GM21390 (cell line): Measurements from ENCODE around the gene DTX4.
"Not testable (repeated sequence)": the region's sequence is repeated elsewhere in the genome, so short reads cannot be mapped to it uniquely, and the experiment has no call there.

ENCODE experiments used
- ATAC-seq: cut with Tn5 transposase; IDR thresholded peaks from one replicate; pipeline ENCODE4 v1.9.1; 2021; ENCODE audit not compliant: unreplicated experiment

The DTX4 gene

DNA sequence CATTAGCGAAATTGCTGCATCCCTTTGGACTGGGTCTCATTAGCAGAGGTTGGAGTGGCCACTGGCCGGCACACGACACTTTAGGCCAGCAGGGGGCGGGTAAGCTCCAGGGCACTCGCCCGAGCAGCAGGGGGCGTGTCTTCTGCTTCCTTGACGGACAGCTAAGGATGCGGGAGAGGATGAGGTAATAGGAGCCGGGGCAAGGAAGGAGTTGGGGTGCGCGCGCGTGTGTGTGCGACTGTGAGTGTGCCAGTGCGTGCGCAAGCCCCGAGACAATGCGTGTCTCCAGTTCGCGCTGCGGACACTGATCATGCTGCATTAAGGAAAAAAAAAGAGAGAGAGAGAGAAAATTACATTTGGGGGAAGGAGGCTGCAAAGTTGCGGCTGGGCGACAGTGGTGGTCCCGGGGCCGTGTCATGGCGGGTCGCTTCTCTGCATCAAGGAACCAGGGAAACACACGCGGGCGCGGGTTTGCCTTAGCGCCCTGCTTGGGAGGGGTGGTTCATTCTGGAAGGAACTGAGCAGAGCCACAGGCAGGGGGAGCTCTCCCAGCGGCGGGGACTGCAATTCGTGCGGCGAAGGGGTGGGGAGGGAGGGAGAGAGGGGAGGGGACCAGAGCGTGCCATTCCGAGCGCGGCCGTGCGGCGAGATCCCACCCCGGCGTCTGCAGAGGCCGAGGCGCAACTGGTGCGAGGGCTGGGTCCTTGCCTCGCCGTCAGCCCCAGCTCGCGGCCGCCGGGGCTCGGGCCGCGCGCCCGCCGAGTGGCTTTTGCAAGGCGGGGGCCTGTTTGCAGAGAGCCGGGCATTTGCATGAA, at the start of gene DTX4:
Gene DTX4 (plus strand): TSS at position 625 of the 815 bp plus-strand sequence. CDS start 464 bp downstream, outside the sequence.
- peak; percentile 69 for ATAC-seq

DNA sequence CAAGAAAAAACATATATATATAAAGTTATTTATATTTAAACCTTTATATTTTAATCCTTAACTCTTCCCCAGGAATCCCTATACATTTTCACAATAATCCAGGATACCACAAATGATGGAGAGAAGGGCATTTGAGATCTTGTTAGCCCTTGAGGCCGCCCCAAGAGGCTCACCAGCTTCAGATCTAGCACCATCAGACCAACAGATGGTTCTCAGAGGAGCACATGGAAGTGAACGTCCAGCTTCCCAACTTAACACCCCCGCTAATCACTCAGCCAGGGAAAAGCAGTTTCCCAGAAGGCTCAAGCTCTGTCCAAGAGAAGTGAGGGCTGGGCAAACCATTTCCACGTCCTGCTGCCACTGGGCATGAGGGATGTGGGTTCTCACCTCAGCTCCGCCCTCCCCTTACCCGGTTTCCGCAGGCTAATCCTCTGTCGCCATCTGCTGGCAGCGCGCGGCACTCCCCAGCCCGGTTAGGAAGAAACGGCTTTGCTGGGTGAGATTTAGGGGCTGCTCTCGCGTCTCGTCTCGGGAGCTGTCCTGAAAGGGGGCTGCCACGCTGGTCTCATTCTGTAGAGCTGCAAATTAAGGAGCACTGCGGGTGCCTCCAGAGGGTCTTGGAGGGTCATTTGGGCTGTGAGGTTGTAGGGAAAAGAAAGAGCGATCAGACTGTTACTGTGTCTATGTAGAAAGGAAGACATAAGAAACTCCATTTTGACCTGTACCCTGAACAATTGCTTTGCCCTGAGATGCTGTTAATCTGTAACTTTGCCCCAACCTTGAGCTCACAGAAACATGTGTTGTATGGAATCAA, 36.1 kb upstream of the DTX4 start:
- peak; percentile 97 for ATAC-seq

DNA sequence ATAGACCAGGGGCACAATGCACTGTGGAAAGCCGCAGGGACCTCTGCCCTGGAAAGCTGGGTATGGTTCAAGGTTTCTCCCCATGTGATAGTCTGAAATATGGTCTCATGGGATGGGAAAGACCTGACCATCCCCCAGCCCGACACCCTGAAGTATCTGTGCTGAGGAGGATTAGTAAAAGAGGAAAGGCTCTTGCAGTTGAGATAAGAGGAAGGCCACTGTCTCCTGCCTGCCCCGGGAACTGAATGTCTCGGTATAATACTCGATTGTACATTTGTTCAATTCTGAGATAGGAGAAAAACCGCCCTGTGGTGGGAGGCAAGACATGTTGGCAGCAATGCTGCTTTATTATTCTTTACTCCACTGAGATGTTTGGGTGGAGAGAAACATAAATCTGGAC, 35.4 kb upstream of the DTX4 start:
- not testable (repeated sequence) for ATAC-seq

DNA sequence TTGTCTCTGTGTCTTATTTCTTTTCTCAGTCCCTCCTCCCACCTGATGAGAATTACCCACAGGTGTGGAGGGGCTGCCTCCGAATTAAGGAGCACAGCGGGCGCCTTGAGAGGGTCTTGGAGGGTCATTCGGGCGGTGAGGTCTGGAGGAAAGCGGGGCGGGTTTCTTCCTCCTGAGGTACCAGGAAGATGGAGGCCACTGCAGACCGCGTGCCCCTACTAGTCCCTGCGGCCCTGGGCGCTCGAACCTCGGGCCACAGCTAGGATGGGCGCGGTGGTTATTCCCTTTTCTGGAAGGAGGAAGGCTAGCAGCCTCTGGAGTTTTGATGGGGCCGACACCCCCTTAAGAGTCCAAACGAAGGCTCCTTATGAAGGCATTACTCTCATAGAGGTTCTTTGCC, 34.7 kb upstream of the DTX4 start:
- no peak for ATAC-seq

DNA sequence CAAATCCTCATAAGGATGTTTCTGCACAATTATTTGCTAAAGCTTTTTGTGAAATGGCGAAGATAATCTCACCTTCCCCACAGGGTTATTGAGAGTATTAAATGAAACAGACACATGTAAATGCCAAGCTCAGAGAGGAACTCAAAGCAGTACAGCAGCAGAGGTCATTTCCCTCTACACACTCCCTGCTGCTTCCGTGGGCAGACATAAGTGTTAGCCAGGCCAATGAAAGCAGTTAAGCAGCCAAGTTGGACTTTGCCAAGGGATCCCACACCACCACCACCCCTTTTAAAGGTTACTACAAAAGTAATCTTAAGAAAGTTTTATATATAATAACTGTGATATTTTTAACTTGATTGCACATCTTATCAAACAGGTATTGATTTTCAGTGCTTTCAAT, 33.3 kb upstream of the DTX4 start:
- no peak for ATAC-seq

DNA sequence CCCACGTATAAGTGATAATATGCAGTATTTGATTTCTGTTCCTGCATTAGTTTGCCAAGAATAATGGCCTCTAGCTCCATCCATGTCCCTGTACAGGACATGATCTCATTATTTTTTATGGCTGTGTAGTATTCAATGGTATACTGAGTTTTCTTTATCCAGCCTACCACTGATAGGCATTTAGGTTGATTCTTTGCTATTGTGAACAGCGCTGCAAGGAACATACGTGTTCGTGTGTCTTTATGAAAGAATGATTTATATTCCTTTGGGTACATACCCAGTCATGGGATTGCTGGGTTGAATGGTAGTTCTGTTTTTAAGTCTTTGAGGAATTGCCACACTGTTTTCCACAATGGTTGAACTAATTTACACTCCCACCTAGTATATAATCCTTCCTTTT, 30.7 kb upstream of the DTX4 start:
- no peak for ATAC-seq

DNA sequence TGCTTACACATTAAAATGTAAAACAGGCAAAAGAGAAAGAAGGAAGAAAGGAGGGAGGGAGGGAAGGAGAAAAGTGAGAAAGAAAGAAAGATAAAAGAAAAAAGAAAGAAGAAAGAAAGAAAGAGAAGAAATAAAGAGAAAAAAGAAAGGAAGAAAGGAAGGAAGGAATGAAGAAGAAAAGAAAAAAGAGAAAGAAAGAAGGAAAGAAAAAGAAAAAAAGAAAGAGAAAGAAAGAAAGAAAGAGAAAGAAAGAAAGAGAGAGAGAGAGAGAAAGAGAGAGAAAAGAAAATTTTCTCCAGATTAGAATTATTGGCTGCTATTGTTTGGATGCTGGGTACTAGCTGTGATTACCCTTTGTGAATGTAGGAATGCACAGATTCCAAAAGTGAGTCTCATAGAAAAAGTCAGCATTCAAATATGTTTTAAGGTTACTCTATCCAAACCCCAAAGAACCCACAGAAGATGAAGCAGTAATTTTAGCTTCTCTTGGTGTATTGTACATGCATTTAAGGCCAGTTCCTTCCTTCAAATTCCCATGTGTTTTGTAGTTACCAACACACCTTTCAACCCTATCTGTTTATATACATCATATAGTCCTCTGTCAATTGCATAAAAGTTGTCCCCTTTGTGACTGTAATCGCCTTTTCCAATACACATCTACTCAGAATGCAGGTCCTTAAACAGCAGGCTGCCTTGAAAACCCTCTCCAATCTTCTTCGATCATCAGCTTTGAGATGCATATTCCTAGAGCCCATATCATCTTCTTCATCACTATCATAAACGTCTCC, 30.1 kb upstream of the DTX4 start:
- ATAC-seq, result no peak

DNA sequence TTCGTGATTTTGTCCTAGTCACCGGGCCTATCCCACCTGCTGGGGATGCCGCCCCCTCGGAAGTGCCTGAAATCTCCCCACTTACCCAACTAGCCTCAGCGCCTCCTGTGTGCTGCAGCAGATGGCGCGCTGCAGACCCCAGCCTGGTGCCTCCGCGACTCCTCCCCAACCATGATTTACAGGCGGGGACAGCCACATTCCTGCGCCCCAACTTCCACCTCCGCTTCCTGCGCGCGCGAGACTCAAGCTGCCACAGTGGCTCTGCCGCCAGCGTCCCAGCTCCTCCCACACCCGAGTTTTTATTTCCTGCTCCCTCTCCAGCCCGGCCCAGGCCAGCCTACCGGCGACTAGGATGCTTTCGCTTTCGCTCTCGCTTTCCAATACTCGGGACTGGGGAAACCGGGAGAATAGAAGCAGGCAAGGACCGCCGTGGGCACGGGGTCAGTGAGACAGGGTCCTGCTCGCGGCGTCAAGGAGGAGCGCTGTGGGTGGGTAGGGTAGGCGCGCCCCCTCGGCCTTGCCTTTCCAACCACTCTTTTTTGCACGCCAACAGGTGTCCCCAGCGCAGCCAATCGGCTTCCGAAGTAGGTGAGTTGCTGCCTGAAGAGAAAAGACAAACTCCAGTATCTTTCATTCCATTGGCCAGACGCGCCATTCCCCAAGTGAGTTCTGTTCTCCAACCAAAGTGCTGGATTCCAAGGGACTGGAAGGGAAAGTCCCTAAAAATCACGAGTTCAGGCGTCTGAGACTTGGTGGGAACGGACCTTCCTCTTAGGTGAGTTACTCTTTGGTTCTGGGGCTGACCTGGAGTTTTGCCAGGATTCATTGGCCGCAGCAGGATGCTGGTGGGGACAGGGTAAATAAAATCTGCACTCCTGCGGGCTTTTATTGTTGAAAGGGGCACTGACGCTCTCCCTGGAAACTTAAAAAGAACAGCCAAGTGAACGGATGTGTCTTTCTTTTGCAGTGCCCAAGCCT, 29.1 kb upstream of the DTX4 start, which contains the start of gene FAM111A:
Gene FAM111A (plus strand): TSS at position 327 of the 978 bp plus-strand sequence. CDS start 6,017 bp downstream, outside the sequence.
- ATAC-seq, result peak; percentile 76

DNA sequence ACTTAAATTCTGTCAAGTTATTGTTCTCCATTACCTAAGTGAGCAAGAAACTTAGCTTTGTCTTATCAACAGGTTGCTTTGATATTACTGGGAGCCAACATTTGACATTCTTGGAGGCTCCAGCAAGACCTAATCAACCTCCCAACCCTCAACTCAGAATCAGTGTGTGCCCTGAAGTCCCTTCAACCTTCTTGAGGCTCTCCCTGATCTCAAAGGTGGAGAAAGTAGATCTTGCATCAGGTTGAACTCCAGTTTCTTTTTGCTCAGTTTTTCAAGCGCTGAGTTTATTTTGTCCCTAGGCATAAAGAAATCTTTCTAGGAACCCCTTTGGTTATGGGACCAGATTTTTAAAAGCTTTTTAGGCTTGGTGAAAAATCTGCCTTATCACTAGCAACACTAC, 27.8 kb upstream of the DTX4 start:
- no peak for ATAC-seq

DNA sequence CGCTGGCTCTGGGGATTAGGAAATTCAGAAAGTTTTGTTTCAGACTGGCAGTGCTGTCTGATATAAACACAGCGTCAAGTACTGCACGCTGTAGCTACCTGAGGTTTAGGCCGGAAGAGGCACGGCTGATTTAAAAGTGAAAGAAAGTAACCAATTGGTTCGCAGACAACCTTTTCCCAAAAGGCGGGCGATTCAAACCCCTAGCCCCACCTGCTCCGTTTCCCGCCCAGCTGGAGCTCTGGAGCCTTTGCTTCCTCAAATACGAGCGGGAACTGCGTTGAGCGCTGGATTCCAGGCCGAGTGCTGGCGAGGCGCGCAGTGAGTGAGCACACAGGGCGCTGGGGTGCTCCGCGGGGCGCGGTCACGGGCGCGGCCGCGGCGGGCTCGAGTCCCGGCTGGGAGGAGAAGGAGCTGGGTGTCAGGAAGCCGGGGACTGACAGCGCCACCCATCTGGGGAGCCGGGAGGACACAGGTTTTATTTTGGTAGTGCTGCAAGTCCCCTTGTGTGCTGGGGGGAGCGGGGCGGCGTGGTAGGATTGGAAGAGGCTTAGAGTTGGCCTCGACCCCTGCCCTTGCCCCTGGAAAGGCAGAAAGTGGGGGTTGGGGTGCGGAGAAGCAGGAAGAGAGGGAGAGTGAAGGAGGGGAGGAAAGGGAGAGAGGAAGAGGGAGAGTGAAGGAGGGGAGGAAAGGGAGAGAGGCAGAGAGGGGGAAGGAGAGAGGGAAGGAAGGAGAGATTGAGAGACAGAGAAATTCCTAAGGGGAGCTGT, 27.2 kb upstream of the DTX4 start:
- ATAC-seq, result peak; percentile 58

DNA sequence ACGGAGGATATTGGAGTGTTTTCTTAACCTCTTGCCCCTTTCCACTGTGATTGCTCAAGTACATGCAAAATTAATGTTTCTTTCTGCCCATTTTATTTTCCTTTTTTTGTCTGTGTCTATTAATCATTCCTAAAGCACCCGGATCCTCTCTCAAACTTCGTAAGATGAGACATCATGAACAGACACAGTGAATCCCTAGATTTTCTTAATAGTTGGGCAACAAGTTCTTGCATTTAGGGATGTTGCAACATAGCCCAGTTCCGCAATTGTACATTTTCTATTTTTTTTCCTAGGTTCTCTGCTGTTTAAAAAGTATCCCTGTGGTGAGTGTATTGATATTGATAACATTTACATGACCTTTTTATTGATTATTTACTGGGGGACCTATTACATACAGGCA, 26.4 kb upstream of the DTX4 start:
- no peak for ATAC-seq

DNA sequence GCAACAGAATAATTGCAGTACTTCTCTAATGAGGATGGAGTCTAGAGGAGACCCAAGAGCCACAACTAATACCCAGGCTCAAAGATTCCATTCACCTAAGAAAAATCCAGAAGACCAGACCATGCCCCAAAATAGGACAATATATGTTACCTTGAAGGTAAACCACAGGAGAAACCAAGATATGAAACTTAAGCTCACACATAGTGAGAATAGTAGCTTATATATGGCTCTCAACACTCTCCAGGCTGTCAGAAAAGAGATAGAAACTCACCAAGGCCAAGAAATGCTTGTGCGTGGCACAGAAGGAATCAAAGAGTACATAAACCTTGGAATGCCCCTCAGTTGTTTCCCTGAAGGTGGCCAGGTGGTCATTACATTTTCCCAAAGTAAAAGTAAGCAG, 20.2 kb upstream of the DTX4 start:
- ATAC-seq, result peak; percentile 61

DNA sequence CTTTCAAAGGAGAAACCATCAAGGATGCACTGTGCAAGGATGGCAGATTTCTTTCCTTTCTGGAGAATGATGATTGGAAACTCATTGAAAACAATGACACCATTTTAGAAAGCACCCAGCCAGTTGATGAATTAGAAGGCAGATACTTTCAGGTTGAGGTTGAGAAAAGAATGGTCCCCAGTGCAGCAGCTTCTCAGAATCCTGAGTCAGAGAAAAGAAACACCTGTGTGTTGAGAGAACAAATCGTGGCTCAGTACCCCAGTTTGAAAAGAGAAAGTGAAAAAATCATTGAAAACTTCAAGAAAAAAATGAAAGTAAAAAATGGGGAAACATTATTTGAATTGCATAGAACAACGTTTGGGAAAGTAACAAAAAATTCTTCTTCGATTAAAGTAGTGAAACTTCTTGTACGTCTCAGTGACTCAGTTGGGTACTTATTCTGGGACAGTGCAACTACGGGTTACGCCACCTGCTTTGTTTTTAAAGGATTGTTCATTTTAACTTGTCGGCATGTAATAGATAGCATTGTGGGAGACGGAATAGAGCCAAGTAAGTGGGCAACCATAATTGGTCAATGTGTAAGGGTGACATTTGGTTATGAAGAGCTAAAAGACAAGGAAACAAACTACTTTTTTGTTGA, 19.5 kb upstream of the DTX4 start:
- ATAC-seq, result peak; percentile 85

DNA sequence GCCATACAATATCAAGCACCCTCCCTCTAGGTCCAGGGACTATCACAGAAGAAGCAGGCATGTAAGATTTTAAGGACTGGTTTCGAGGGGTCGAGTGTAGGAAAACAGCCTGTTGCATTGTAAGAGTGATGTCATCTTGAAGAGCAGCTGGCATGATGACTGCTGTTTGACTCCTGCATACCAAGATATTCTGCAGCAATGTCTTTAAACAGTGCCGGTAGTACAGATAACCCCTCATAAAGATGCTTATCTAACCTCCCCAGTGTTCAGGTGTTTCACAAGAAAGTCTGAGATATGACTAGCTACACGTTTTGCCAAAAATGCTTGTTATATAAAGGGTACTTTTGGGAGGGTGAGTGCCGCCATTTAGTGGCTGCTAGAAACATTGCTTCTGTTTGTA, 17.3 kb upstream of the DTX4 start:
- ATAC-seq, result no peak

DNA sequence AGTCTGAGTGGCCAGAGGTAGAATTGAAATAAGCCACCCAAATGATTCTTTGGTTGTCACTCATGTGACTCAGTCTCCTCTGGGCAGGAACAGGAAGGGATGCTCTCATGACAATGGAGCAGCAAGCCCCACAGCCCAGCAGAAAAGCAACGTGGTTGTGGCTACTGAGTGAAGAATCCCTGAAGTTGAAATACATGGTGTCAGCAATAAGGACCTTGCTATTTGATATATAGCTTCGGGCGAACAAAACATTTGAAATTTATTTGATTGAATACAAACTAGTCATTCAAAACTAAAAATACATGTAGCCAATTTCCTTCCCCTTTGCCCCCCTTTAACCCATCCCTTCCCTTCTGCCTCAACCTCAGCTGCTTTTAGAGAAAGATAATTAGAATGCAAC, 14.5 kb upstream of the DTX4 start:
- no peak for ATAC-seq

DNA sequence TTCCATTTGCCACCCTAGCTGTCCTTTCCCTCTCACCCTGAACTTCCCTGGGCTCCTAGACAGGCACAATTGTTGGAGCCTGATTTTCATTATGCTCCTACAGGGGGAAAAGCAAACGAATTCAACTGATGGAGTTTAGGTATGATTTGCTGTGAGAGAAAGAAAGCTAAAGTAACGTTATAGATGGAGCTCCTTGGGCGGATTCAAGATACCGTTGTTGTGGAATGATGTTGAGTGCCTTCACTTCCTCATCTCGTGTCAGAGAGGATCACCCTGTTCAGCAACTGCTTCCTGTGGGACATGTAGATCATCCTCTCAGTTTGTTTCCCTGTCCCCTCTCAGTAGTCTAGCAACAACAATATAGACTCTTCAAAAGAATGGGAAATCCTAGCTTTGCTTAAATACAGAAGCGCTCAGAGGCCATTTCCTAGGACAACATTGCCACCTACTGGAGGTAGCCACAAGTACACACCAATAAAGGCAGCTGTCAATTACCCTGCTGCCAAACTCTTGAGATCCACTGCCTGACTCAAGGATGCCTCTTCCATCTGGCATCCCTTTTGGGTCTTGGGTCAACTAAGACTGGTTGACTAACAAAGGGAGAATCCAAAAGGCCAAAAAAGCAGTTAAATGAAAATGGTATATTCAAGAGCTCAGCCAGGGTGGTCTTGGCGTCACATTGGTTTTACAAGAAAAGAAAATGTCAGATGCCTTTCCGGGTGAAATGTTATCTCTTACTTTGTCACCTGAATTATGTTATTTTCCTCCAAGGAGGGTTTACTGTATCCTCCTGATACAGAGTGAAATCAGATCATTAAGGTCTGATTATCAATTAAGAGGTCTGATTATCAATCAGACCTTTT, 13.5 kb upstream of the DTX4 start:
- ATAC-seq, result peak; percentile 90

DNA sequence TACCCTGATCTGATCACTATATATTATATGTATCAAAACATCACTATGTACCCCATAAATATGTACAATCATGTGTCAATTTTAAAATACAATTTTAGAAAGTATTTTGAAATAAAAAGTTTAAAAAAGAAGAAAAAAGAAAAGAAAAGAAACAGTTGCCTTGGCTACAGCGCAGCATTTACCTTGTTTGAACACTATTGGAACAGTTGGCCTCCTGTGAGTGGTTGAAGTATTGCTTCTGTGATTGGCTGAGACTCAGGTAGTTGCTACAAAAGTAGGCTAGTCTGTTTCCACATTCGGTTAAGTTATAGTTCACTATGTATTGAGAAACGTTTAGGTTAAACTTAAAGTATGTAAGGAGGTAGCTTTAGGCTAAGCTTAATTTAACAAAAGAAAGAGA, 7.9 kb upstream of the DTX4 start:
- ATAC-seq, result no peak
